Type B pancreatic cell (in vitro differentiated cells): ENCODE results near the gene STOML3. TPM values are rescaled to one million over a fixed set of nuclear protein-coding genes. Genes with fewer than 3 reads are reported as not detected.

Experiments used
- DNase-seq: peaks from one replicate; pipeline ENCODE4 v3.0.0; 2021; ENCODE audit warnings: mixed read lengths; ENCODE audit not compliant: unreplicated experiment; ENCODE audit errors: extremely low spot score
- H3K27ac Mint-ChIP-seq: 2 replicates; pipeline ENCODE4 v1.8.0; 2021; ENCODE audit warnings: mild to moderate bottlenecking, mixed read lengths
- H3K27me3 Mint-ChIP-seq: 2 replicates; pipeline ENCODE4 v1.8.0; 2021; ENCODE audit warnings: mixed read lengths
- H3K36me3 Mint-ChIP-seq: 2 replicates; pipeline ENCODE4 v1.8.0; 2021; ENCODE audit warnings: mixed read lengths
- H3K4me1 Mint-ChIP-seq: one replicate; pipeline ENCODE4 v1.8.0; 2021; ENCODE audit warnings: mixed read lengths; ENCODE audit not compliant: unreplicated experiment
- H3K4me3 Mint-ChIP-seq: 2 replicates; pipeline ENCODE4 v1.8.0; 2021; ENCODE audit warnings: mild to moderate bottlenecking, mixed read lengths
- H3K9me3 Mint-ChIP-seq: 2 replicates; pipeline ENCODE4 v1.8.0; 2021; ENCODE audit warnings: mixed read lengths
- CTCF ChIP-seq: fragments of 200-600 bp; sonication (generic); conservative IDR thresholded peaks from 2 replicates; pipeline ENCODE4 v1.5.0; 2021; ENCODE audit warnings: antibody characterized with exemption, mild to moderate bottlenecking
- total RNA-seq: library from RNA; stranded (reverse); gene quantifications from 2 replicates; pipeline ENCODE4 v1.2.1, GENCODE V29; 2021; ENCODE audit warnings: low replicate concordance

STOML3 gene
- total RNA-seq, 1 donor from 2014 or later, result 0.56 TPM

DNA sequence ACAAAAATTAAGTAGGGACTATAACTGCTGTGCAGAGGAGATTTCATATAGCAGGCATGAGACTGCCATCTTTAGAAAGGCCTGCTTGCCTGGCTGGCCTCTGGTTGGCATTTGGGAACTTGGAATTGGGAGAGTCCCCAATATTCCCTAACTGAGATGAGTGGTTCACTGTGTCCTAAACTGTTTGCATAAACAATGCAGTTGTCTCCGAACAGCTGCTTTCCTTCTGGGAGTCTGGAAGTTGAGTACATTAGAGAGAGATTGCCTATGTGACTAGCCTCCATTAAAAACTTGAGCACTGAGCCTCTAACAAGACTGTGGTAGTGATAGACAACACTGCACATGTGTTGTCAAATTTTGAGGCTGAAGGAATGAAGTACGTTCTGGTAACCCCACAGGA is 47.4 kb downstream of the STOML3 start:
- H3K4me1 Mint-ChIP-seq, result no peaks in the 10 kb centered on the region
- no peak for TF ChIP-seq CTCF
- no peaks in the 10 kb centered on the region for H3K27me3 Mint-ChIP-seq
- H3K4me3 Mint-ChIP-seq, result no peak overlapping the region
- no peaks in the 10 kb centered on the region for H3K36me3 Mint-ChIP-seq
- no peaks in the 10 kb centered on the region for H3K9me3 Mint-ChIP-seq
- H3K27ac Mint-ChIP-seq, result no peak overlapping the region
- no peak for DNase-seq

DNA sequence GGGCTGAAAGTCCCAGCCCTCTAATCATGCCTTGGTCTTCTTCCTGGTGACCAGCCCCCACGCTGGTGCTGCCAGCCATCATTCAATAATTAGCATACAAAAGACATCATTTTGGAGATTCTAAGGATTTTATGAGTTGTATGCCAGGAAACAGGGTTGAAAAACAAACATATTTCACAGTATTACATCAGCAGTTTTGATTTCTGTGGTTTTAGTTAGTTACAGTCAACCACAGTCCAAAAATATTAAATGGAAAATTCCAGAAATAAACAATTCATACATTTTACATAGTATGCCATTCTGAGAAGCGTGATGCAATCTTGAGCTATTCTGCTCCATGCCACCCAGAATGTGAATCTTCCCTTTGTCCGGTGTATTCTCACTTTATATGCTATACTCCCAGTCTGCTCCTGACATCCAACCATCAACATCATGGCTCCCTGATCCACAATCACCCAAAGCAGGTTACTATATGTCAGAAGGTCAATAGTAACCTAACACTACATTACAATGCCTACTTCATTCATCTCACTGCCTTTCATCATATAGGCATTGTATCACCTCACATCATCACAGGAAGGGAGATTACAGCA is 49.2 kb downstream of the STOML3 start:
- H3K4me1 Mint-ChIP-seq, result no peaks in the 10 kb centered on the region
- H3K9me3 Mint-ChIP-seq, result no peaks in the 10 kb centered on the region
- no peaks in the 10 kb centered on the region for H3K36me3 Mint-ChIP-seq
- DNase-seq, result no peak
- no peak for TF ChIP-seq CTCF
- no peak overlapping the region for H3K4me3 Mint-ChIP-seq
- H3K27ac Mint-ChIP-seq, result no peak overlapping the region
- H3K27me3 Mint-ChIP-seq, result no peaks in the 10 kb centered on the region

DNA sequence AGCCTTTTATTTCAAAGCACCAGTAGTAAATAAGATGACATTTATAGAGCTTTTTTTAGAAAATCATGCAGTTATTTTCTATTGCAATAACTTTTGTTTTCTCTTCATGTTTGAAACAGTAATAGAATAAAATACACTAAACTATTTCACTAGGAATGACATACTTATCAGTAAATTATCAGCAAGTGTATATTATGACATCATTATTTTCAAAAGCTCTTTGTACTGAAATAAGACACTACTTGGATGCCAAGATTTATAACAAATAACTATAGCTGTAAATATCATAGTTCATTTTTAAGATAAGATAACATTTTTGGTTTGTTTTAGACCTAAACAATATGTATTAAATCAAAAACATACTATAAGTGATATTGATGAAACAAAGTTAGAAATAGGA is 56.8 kb downstream of the STOML3 start:
- Mint-ChIP-seq H3K27ac (no peak overlapping the region), H3K4me1 (no peaks in the 10 kb centered on the region), H3K27me3 (no peaks in the 10 kb centered on the region), H3K4me3 (no peak overlapping the region), H3K36me3 (no peaks in the 10 kb centered on the region), H3K9me3 (no peaks in the 10 kb centered on the region)
- DNase-seq, result no peak
- TF ChIP-seq CTCF, result no peak

- Mint-ChIP-seq H3K36me3 (no peaks in the 10 kb centered on the region), H3K27ac (no peak overlapping the region), H3K4me1 (no peaks in the 10 kb centered on the region), H3K4me3 (no peak overlapping the region), H3K27me3 (no peaks in the 10 kb centered on the region), H3K9me3 (no peaks in the 10 kb centered on the region)
- no peak for TF ChIP-seq CTCF
- DNase-seq, result no peak
Measured at GRCh38 chr13:38922170-38922569, 68.5 kb downstream of the STOML3 start.

- no peaks in the 10 kb centered on the region for H3K4me1 Mint-ChIP-seq
- no peaks in the 10 kb centered on the region for H3K36me3 Mint-ChIP-seq
- H3K27ac Mint-ChIP-seq, result no peak overlapping the region
- no peak overlapping the region for H3K4me3 Mint-ChIP-seq
- no peak for TF ChIP-seq CTCF
- no peaks in the 10 kb centered on the region for H3K27me3 Mint-ChIP-seq
- H3K9me3 Mint-ChIP-seq, result no peaks in the 10 kb centered on the region
- DNase-seq, result no peak
Measured at GRCh38 chr13:38921081-38921480, 69.5 kb downstream of the STOML3 start.

Other genes with a start within 250 kb of the STOML3 start
- gene PROSER1, start 47.3 kb upstream of the STOML3 start, total RNA-seq, result 40.9 TPM in 2 replicates
- 17.3 and 24.8 TPM in 2 replicates for gene NHLRC3, start 47.6 kb upstream of the STOML3 start, total RNA-seq